Upper lobe of left lung (tissue), 4 donors: Measurements from ENCODE around the gene STARD3NL.
"Not testable (repeated sequence)": the region's sequence is repeated elsewhere in the genome, so short reads cannot be mapped to it uniquely, and the experiment has no call there.

Experiments
- EP300 ChIP-seq, 4 donors: sonication (generic); formaldehyde crosslinking; IDR thresholded peaks; one replicate each; pipeline ENCODE4 v1.5.1; 2017; ENCODE audit warnings: antibody characterized with exemption in 4 of 4, control low read depth in 2 of 4
- POLR2AphosphoS5 ChIP-seq, 2 donors: sonication (generic); formaldehyde crosslinking; IDR thresholded peaks; one replicate each; pipeline ENCODE4 v1.5.1; 2017; ENCODE audit warnings: antibody characterized with exemption in 2 of 2
- TF ChIP-seq, protein P1 (sequence below), 6 experiments: fragments of 450-650 bp in 4 of 6; fragments of 200-600 bp in 2 of 6; sonication (generic) in 2 of 6; IDR thresholded peaks; one replicate each; pipeline ENCODE4 v1.5.1; 2016 to 2019; ENCODE audit warnings: antibody characterized with exemption in 6 of 6

DNA sequence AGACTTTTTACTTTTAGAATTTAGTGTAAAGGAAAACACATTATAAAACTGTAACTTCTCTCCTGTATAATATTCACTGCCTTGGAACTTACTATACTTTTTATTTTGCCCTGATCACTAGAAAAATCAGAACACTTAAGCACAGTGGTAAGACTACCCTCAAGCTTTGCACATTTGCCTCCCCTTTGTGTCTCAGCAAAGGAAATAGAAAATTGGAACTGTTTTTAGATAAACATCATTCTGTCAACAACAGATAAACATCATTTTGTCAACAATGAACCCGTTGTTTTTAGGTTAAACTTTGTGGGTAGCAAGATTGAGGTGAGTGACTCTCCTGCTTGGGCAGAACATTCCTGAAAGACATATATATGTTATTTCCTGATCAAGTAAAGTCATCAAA, 86.6 kb downstream of the STARD3NL start:
- TF ChIP-seq, protein P1, sequence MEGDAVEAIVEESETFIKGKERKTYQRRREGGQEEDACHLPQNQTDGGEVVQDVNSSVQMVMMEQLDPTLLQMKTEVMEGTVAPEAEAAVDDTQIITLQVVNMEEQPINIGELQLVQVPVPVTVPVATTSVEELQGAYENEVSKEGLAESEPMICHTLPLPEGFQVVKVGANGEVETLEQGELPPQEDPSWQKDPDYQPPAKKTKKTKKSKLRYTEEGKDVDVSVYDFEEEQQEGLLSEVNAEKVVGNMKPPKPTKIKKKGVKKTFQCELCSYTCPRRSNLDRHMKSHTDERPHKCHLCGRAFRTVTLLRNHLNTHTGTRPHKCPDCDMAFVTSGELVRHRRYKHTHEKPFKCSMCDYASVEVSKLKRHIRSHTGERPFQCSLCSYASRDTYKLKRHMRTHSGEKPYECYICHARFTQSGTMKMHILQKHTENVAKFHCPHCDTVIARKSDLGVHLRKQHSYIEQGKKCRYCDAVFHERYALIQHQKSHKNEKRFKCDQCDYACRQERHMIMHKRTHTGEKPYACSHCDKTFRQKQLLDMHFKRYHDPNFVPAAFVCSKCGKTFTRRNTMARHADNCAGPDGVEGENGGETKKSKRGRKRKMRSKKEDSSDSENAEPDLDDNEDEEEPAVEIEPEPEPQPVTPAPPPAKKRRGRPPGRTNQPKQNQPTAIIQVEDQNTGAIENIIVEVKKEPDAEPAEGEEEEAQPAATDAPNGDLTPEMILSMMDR (IDR thresholded peaks at IDR 0.05), result not testable (repeated sequence)
- not testable (repeated sequence) for TF ChIP-seq POLR2AphosphoS5, EP300 (IDR thresholded peaks at IDR 0.05)
